Mucosa of stomach (tissue), 1 donor: Measurements from ENCODE around the gene ABHD17A.

Source experiments
- H3K27me3 ChIP-seq: one replicate; pipeline ENCODE4 v1.7.0; 2013; ENCODE audit warnings: mild to moderate bottlenecking, low read length; ENCODE audit not compliant: control insufficient read depth, insufficient read depth
- H3K36me3 ChIP-seq: one replicate; pipeline ENCODE4 v1.7.0; 2013; ENCODE audit warnings: low read length; ENCODE audit not compliant: control insufficient read depth, insufficient read depth
- H3K4me1 ChIP-seq: one replicate; pipeline ENCODE4 v1.7.0; 2013; ENCODE audit warnings: mild to moderate bottlenecking, low read length; ENCODE audit not compliant: control insufficient read depth, insufficient read depth
- H3K4me3 ChIP-seq: one replicate; pipeline ENCODE4 v1.7.0; 2013; ENCODE audit warnings: low read length
- H3K9ac ChIP-seq: one replicate; pipeline ENCODE4 v1.7.0; 2013; ENCODE audit warnings: mild to moderate bottlenecking, low read length, moderate library complexity
- H3K9me3 ChIP-seq: one replicate; pipeline ENCODE4 v1.7.0; 2013; ENCODE audit warnings: mild to moderate bottlenecking, low read length, moderate library complexity; ENCODE audit not compliant: control insufficient read depth
- donor health status: Pancreatic carcinoma.

The ABHD17A gene

DNA sequence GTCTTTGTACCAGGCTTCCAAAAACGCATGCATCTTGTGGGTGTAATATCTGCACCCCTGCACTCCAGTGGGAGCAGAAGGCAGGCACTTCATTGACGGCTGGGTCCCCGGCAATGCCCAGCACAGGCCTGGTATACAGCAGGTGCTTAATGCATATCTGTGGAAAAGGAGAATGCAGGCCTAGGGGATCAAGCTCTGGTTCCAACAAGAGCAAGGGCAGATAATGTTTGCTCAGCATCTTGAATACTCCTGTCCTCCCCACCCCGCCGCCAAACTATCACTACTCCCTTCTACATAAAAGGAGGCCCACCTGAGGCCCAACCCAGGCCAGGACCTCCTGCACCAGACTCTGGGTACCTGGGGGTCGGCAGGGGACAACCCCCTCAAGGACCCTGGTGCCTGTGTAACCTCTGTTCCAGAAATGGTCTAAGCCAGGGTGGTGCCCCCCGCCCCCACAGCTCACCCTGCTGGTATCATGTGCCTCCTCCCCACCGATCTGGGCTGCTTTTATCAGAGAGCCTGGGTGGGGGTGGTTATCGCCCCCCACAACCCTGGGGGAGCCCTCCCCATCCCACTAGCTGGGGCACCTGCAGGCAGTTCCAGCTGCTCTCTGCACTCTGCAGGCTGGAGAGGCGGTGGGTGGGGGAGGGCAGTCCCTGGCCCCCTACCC, 26.7 kb downstream of the ABHD17A start:
- H3K36me3 ChIP-seq, result no peaks in the 10 kb centered on the region

DNA sequence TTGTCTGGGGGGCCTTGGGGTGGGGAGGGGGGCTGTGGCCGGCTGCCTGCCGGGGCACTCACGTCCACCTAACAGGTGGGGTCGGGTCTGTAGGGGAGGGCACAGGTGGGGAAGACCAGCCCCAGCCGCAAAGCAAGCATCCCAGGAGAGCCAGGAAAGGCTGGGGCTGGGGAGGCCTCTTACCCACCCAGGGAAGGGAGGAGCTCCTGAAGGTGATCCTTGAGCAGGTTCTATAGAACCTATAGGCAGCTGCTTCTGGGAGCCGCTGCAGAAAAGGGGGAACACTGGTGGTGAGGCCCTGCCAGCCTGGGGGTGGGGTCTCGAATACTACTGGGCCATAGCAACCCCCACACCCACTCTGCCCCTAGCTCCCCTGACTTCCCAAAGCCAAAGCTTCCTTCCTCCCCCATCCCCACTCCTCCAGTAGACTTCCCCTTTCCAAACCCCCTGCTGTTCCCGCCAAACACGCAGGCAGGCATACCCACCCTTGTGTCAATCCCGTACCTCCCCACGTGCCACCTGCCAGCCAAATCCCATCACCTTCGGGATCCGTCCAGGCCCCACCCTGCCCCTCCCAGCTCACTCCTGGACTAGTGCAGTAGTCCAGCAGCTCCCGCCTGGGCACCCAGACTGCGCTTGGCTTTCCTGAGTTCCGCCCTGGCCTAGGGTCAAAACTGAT, 27.5 kb downstream of the ABHD17A start:
- peaks cover 2% of the 10 kb centered on the region for H3K27me3 ChIP-seq
- H3K4me1 ChIP-seq, result peaks cover 91% of the 10 kb centered on the region
- peak overlapping the region; percentile 73 for H3K9ac ChIP-seq
- H3K36me3 ChIP-seq, result no peaks in the 10 kb centered on the region
- H3K4me3 ChIP-seq, result no peak overlapping the region
- no peaks in the 10 kb centered on the region for H3K9me3 ChIP-seq

More for the DNA sequence above, 26.7 kb downstream of the ABHD17A start:
- Histone ChIP-seq H3K9me3 (no peaks in the 10 kb centered on the region), H3K9ac (peak overlapping the region; percentile 73), H3K4me3 (no peak overlapping the region), H3K27me3 (peaks cover 2% of the 10 kb centered on the region), H3K4me1 (peaks cover 84% of the 10 kb centered on the region)

DNA sequence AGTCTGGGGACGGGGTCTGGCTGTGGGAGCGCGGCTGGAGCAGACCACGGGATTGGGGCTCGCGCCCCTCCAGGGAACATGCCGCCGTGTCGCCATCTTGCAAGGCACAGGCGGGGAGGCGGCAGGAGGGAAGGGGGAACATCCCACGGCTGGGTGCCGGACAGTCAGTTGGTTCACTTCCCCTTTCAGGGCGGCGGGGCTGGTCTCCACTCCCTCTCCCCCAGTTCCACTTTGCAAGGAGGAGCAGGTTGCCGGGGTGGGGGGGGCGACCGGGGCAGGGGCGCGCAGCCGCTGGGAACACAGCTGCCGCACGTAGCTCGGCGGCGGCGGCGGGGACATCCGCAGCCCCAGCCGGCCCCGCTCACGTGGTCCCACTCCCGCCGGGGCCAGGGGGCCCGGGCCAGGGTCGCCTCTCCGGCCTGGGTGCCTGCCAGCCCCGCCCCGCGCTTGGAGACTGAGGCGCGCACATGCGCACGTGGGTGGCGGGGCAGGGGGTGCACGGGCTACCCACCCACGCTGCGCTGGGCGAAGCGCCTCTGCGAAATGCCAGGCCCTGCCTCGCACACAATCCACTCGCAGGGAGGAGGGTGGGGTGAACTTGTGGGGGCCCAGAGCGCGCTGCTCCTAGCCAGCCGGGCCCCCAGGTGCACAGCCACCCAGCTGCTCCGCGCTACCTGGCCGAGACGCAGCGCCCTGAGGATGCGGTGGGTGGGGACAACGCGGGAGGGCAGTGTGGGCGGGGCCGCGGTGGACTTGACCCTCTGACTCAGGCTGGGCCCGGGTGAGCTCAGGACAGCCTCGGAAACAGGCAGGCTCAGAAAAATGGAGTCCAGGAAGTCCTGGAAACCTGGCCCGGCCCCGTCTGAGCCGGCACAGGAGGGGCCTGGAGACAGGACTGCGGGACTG, 28.3 kb downstream of the ABHD17A start:
- Histone ChIP-seq H3K9ac (peak overlapping the region; percentile 75), H3K9me3 (no peaks in the 10 kb centered on the region), H3K4me1 (peaks cover 96% of the 10 kb centered on the region), H3K27me3 (peaks cover 2% of the 10 kb centered on the region), H3K4me3 (peak overlapping the region; percentile 28), H3K36me3 (no peaks in the 10 kb centered on the region)

DNA sequence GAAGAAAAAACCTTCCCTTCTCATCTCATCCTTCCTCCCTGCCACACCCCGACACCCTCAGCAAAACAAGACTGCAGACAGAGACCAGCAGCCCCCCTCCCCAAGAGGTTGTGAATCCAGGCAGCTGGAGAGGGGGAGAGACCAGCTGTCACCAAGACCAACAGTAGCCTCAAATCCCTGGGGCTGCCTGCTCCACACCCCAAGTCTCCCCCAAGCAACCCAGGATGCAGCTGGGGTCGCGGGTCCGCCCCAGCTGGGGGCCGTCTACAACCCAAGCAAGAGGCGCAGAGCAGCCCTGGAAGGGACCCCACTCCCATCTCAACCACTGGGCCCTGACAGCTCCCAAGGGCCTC, 29.0 kb downstream of the ABHD17A start:
- H3K9ac ChIP-seq, result peak overlapping the region; percentile 75
- H3K27me3 ChIP-seq, result peaks cover 2% of the 10 kb centered on the region
- H3K9me3 ChIP-seq, result no peaks in the 10 kb centered on the region
- H3K36me3 ChIP-seq, result no peaks in the 10 kb centered on the region
- peaks cover 91% of the 10 kb centered on the region for H3K4me1 ChIP-seq
- peak overlapping the region; percentile 28 for H3K4me3 ChIP-seq

DNA sequence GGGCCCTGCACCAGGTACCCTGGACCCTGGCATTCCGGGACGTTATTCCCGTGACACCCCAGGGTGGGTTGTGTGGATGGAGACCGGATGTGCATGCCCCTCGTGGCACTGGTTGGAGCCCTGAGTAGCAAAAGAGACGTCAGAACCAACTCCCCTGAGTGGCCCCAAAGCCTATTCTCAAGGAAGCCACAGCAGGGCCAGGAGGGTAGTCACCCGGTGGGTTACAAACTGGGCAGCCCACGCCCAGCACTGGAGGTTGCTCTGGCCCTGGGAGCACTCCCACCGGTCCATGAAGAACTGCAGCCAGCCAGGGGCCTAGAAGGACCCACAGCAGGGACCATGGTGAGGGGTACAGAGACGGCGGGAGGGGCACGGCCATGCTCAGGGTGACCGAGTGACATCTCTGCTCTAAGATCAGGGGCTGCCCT, 29.5 kb downstream of the ABHD17A start:
- Histone ChIP-seq H3K4me3 (peak overlapping the region; percentile 28), H3K27me3 (peaks cover 2% of the 10 kb centered on the region), H3K9me3 (no peaks in the 10 kb centered on the region), H3K9ac (peak overlapping the region; percentile 75), H3K36me3 (no peaks in the 10 kb centered on the region), H3K4me1 (peaks cover 86% of the 10 kb centered on the region)

DNA sequence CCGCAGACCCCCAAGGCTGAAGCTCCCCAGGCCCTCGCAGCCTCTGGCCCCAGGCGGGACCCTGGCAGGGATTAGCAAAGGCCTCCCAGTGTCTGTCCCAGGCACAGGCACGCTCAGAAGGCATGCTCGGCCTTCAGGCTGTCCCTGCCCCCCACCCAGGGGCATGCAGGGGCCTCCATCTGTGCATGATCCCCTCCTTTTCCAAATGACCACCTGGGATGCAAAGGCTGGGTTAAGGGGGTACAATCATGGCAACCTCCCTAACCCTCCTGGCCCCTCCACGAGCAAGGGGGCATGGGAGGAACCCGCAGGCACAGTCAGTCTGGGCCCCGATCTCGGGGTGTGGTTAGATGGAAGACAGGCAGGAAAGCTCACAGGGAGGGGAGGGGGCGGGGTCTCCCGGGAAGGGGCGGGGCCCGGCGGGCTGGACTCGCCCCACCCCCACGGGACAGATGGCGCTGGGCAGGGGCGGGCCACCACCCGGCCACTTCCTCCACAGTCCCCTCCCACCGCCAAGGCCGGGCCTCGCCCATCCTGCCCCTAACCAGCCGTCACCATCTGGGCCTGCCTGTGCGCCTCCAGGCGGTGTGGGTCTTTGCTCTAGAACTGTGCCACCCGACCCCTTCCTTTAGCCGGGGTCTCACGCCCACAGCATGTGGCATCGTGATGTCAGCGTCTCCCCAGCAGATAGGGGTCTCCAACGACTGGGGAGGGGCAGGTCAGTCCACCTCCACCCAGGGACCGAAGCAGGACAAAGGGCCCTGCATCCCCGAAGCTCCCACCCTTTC, 30.1 kb downstream of the ABHD17A start:
- H3K36me3 ChIP-seq, result no peaks in the 10 kb centered on the region
- H3K9ac ChIP-seq, result peak overlapping the region; percentile 75
- H3K27me3 ChIP-seq, result peaks cover 2% of the 10 kb centered on the region
- peaks cover 80% of the 10 kb centered on the region for H3K4me1 ChIP-seq
- H3K4me3 ChIP-seq, result peak overlapping the region; percentile 28
- H3K9me3 ChIP-seq, result no peaks in the 10 kb centered on the region

DNA sequence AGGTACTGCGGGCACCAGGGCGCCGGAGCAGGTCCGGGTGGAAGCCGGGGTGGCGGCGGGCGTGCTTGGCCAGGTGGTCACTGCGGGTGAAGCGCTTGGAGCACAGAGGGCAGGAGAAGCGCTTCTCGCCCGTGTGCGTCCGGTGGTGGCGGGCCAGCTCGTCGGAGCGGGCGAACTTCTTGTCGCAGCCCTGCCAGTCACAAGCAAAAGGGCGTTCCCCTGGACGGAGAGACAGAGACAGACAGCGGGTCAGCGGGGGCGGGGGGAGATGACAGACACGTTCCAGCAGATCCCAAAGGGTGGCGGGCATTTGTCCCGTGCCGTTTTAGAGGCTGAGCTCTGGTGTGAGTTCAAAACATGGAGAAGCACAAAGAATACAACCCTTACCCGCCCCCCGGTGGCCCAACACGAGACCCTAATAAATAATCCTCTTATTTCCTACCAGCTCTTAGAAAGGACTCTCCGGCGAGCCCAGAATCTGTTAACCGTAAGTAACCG, 30.7 kb downstream of the ABHD17A start:
- Histone ChIP-seq H3K27me3 (peaks cover 2% of the 10 kb centered on the region), H3K4me1 (peaks cover 73% of the 10 kb centered on the region), H3K9ac (no peak overlapping the region), H3K36me3 (no peaks in the 10 kb centered on the region), H3K9me3 (no peaks in the 10 kb centered on the region), H3K4me3 (no peak overlapping the region)

DNA sequence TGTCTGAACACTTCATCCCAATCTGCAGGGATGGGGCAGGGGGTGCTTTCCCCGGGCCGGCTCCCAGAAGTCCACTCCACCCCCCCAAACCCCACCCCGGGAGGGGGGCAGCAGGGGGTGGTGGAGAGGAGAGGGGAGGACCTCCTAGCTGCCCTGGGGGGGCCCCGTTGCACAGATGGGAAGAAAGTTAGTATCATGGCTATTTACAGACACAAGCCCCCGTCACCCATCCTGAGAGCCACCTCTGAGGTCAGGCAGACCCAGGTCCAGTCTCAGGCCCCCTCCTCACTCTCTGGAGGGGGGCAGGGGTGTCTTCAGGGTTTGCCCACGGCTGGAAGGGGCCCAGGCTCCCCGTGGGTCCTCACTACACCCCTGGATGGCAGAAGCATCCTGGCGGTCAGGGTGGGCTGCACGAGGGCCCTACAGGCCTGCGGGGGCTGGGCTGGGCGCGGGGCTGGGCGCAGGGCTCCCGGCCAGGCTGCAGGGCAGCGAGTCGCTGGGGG, 31.2 kb downstream of the ABHD17A start:
- Histone ChIP-seq H3K4me3 (no peak overlapping the region), H3K36me3 (no peaks in the 10 kb centered on the region), H3K9me3 (no peaks in the 10 kb centered on the region), H3K4me1 (peaks cover 68% of the 10 kb centered on the region), H3K27me3 (peaks cover 2% of the 10 kb centered on the region), H3K9ac (no peak overlapping the region)

DNA sequence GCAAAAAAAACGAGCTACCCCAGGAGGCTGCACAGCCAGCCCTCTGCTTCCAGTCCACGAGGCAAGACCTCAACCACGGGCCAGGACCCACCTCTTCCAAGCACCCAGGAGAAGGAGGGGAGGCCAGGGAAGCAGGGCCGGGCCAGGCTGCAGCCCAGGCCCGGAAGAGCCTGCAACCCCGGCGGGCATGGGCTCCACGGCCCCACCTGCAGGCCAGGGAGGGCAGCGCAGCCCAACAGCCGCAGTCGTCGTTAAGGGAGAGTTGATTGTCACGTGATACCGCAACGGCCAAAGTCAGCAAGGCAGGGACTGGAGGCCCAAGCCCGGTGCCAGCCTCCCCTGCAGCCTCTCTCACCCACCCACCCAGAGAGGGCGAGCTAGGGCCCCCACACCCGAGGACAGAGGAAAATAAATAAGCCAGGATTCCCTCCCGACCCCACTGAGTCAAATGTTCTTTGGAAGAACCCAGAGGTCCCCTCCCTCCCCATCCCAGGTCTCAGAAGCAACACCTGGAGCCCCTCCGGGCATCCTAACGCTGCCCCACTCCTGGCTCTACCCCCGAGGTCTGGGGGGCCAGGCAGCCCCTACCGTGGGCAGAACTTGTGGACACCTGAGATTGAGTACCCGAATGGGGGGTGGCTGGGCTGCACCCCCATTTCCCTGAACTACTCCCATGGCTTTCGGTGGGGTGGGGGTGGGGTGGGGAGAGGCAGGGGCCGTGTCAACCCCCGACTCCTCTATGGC, 31.8 kb downstream of the ABHD17A start:
- Histone ChIP-seq H3K36me3 (no peaks in the 10 kb centered on the region), H3K4me1 (peaks cover 66% of the 10 kb centered on the region), H3K9me3 (no peaks in the 10 kb centered on the region), H3K9ac (peak overlapping the region; percentile 43), H3K4me3 (no peak overlapping the region), H3K27me3 (peaks cover 2% of the 10 kb centered on the region)

DNA sequence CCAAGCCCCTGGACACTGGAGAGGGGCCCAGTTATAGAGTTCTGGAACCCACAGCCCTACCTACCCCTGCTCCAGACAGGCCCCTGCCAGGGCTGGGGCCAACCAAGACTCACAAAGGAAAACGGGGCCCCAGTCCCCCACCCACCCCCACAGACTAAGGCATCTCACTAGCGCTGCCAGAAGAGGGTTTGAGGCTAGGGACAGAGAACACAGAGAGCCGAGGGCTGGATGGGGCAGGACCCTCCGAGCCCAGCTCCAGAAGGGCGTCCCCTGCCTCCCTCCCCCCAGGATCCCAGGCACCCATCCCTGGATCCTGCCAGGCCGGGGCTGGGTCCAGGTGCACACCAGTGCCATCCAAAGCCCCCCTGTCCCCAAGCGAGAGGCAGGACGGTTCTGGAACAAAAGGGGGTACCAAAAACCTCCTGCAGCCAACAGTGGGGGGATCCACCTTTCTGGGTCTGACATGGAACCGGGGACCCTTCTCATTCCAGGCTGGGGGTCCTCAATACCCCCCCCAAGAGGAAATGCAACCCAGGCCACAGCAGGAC, 32.6 kb downstream of the ABHD17A start:
- no peaks in the 10 kb centered on the region for H3K9me3 ChIP-seq
- no peaks in the 10 kb centered on the region for H3K36me3 ChIP-seq
- H3K27me3 ChIP-seq, result peaks cover 2% of the 10 kb centered on the region
- H3K4me1 ChIP-seq, result peaks cover 58% of the 10 kb centered on the region
- peak overlapping the region; percentile 43 for H3K9ac ChIP-seq
- H3K4me3 ChIP-seq, result no peak overlapping the region
